ENCODE data around the gene CHD6.

The CHD6 gene

GRCh38 chr20:41506192-41506915 lies 111.8 kb downstream of the CHD6 start:
- no peak for DNase-seq (ENCODE audit: low read depth, low spot score)

GRCh38 chr20:41505184-41505583 lies 113.0 kb downstream of the CHD6 start:
- DNase-seq (ENCODE audit: low read depth, low spot score) = no peak

DNA sequence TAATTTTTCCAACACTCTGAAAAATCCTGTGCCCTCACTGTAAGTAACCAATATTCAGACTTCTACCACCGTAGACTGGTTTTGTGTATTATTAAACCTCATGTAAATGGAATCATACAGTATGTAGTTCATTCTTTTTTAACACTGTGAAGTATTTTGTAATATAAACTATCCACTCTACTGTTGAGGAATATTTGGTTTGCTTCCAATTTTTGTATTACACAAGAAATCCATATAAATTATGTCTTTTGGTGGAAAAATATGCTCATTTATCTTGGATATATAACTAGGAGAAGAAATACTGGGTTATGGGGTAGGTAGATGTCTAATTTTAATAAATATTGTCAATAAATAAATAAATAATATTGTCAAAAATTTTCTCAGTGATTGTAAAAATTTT lies 116.8 kb downstream of the CHD6 start:
- no peak for DNase-seq (ENCODE audit: low read depth, low spot score)

DNA sequence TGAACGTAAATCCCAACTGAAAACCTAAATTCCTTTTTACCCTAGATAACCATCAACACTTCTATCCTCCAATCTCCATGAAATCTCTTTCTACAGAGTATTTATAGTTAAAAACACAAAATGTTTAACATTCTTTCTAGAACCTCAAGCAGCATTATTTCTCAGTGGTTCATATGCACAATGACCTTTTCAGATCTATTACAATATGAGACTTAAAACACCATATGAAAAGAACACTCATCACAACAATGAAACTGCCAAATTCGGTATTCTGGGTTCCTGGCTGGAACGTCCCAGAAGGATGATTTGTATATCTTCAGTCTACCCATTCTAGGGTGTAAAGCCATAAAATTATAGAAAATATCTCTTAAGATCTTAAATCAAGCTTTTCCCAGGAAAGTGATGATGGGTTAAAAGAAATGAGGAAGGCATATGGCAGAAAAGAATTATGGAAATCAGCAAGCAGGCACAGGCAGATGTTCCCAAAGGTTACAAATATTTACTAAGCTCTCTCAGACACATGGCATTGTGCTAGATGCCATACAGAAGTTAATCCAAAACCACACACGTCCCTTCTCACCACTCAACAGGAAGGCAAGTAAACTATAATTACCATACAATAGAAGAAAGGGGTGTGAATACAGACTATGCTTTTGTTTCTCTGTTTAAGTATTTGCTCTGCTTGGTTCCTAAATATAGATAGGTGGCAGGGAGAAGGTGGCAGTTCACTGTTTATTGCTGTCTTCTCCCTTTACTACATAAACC lies 118.0 kb downstream of the CHD6 start:
- no peak for DNase-seq (ENCODE audit: low read depth, low spot score)

GRCh38 chr20:41499064-41499463 lies 119.1 kb downstream of the CHD6 start:
- DNase-seq (ENCODE audit: low read depth, low spot score) = no peak

DNA sequence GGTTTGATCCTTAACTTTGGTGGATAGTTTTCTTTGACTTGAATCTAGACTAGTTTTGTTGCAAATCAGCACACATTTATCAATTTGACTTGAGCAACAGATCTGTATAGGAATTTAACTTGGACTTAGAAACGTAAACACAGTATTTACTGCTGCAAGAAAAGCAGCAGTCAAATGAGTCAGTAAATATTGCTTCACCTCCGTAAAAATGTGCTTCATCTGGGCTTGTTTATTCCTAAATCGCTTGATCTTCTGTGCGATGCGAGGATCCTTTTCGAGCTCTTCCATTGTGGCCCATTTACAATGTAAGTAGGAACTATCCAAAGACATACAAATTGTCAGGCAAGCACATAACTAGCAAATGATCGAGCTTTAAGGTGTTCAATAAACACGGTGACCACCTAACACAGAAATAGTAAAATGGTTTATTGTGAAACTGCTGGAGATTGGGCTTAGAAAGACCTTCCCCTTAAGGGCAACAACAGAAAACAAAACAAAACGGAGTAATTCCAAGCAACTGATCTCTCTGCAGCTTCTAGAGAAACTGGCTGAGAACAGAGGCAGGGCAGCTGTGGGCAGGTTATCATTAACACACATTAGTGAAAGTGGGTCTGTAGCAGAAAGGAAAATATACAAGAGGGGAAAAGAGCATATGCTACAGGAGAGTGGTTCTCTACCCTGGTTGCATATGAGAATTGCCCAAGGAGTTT lies 120.8 kb downstream of the CHD6 start:
- no peak for DNase-seq (ENCODE audit: low read depth, low spot score)

DNA sequence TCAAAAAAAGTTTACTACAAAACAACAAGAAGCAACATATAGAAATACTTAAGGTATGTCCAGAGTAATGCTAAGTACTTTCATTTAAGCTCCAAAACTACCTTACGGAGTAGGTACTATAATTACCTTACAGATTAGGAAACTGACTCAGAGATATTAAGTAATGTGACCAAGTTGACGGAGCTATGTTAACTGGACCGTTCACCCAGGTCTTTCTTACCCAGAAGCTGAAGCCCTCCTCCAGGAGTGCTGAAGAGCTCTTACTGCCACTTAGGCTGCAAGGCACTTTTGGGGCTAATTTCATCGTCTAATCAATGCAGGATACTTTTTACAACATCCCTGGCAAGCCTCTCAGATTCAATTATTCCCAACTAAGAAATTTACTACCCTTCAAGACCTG lies 123.7 kb downstream of the CHD6 start:
- no peak for DNase-seq (ENCODE audit: low read depth, low spot score)

- no peak for DNase-seq (ENCODE audit: low read depth, low spot score)
These were observed 134.6 kb downstream of the CHD6 start for GRCh38 chr20:41483553-41483930.

- DNase-seq (ENCODE audit: low read depth, low spot score) = no peak
These were observed 135.3 kb downstream of the CHD6 start for GRCh38 chr20:41482647-41483552.

- DNase-seq (ENCODE audit: low read depth, low spot score) = no peak
These were observed 138.0 kb downstream of the CHD6 start for GRCh38 chr20:41480054-41480770.

- no peak for DNase-seq (ENCODE audit: low read depth, low spot score)
These were observed 139.1 kb downstream of the CHD6 start for GRCh38 chr20:41479113-41479512.

GRCh38 chr20:41478026-41478425 lies 140.2 kb downstream of the CHD6 start:
- no peak for DNase-seq (ENCODE audit: low read depth, low spot score)

DNA sequence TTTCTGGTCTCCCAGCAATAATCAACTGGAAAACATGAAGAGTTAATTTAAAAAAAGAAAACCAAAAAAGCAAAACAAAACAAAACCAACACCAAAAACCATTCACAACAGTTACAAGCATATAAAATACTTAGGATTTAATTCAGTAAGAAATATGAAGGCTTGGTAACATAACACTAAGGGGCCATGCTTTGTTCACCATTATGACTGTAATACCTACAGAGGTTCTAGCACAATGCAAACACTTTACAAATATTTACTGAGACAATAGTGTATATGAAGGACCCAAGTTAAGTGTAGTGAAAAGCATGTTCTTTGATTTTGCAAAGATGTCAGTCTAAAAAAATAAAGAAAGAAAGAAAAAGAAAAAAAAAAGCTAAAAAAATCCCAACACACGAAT lies 141.7 kb downstream of the CHD6 start:
- DNase-seq (ENCODE audit: low read depth, low spot score) = no peak

GRCh38 chr20:41476013-41476441 lies 142.2 kb downstream of the CHD6 start:
- DNase-seq (ENCODE audit: low read depth, low spot score) = no peak

DNA sequence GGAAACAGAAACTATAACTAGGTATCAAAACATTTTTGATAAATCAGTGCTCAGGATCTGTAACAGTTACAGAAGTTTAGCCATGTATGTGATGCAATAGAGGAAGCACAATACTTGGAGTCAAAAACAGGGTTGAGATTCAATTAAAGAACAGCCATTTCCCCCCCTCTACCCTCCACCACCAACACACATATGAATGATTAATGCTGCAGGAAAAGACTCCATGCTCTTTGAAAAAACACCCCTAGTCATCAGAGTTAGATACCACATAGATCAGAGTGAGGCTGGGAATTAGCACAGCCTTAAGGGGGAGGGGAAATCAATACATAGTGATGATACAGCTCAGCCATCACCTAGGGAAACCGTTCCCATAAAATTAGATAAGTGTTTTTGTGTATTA lies 142.7 kb downstream of the CHD6 start:
- no peak for DNase-seq (ENCODE audit: low read depth, low spot score)

DNA sequence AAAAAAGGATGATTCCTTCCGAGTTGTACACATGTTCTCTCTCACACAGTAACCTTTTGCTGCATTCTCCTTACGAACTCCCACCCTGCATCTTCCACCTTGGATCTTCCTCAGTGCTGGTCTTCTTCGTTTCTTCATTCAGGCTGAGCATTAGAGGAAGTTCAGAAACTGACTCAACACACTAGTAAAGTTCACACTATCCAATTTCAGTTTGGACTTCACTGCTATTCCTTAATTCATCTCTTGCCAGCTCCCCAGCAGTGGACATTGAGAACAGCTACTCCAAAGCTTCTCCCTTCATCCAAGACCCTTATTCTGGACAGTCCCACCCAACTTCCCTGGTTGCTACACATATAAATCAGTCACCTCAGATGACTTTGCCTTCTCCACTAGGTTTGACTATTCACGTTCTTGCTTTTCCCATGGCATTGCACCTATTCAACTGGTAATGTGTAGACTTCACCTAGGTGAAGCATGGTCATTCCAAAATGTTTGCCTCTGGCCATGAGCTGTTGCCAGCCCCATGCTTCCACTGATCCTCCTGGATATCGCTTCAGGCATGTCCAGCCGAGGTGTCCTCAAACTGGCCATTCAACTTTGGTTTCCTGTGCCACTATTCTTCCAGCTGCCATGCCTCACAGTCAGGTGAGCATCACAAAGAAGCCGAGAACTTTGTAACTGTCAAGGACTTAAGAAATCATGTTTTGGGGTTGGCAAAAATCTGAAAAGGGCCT lies 147.6 kb downstream of the CHD6 start:
- no peak for DNase-seq (ENCODE audit: low read depth, low spot score)

DNA sequence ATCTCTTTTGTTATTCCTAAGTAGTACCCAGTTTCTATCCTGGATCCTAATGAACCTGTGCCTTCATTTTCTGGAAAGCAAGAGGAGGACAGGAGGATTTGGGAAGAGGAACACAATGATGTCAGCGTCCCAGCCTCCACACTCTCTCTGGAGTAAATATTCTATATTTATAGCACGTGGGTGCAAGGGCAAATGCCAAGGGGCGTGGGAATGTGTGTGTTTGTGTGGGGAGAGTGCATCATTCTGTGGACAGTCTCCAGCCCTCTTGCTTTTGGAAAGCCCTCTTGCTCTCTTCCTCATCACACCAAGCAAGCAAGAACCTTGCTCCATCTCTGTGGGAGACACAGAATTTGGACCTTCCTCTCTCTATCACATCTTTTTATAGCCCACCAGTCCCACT lies 148.3 kb downstream of the CHD6 start:
- DNase-seq (ENCODE audit: low read depth, low spot score) = no peak

DNA sequence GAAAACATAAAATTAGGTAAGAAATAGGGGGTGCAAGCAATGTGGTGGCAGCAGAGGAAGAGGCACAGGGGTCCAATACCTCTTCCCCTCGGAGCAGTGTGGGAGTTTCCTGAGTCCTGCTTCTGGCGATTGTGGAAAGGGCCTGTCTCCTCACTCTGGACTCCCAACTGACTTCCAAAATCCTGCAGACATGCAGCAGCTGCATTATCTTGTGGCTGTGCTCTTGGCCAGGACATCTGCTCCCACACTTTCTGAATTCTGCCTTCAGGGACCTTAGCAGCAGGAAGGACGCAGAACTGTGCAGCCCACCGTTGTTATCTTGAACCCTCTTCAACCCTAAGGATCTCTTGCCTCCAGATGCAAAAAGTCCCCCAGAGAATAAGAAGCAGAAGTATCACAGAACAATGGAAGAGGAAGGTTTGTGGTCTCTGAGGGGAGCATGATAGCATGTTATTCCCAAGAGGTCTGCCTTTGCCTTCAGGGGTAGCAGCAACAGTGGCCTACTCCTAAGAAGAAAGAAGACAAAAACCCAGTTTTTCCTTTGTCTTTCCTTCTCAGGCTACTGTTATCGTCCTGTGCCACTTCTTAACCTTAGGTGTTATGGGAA lies 149.1 kb downstream of the CHD6 start:
- no peak for DNase-seq (ENCODE audit: low read depth, low spot score)

- no peak for DNase-seq (ENCODE audit: low read depth, low spot score)
These were observed 150.5 kb downstream of the CHD6 start for GRCh38 chr20:41467690-41468089.

DNA sequence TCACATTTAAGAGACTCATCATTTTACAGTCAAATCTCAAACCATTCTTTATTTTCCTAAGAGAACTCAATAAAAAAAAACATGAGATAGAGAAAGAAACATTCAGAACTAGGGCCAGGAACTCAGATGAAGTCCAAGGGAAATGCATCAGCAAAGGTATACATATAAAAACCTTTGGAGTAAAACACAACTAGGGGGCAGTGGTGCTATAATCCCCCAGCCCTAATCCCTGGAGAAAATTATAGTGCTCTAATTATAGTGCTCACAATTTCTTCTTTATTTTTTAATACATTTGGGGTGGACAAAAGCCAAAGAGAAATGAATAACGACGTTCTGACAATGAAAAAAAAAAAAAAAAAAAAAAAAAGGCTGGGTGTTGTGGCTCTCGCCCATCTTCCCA lies 151.0 kb downstream of the CHD6 start:
- no peak for DNase-seq (ENCODE audit: low read depth, low spot score)

Data from activated naive CD8-positive, alpha-beta T cell treated with anti-CD3 and anti-CD28 coated beads, Interleukin-2, amount 50 U/mL, for 16 hours (primary cell).